ENCODE data around the gene ACBD5. TPM values are rescaled to one million over a fixed set of nuclear protein-coding genes. Genes with fewer than 3 reads are reported as not detected.
"Not testable (repeated sequence)": the region's sequence is repeated elsewhere in the genome, so short reads cannot be mapped to it uniquely, and the experiment has no call there.

Gene ACBD5
- total RNA-seq, 1 experiment from 2014 or later, result 18.4 TPM

DNA sequence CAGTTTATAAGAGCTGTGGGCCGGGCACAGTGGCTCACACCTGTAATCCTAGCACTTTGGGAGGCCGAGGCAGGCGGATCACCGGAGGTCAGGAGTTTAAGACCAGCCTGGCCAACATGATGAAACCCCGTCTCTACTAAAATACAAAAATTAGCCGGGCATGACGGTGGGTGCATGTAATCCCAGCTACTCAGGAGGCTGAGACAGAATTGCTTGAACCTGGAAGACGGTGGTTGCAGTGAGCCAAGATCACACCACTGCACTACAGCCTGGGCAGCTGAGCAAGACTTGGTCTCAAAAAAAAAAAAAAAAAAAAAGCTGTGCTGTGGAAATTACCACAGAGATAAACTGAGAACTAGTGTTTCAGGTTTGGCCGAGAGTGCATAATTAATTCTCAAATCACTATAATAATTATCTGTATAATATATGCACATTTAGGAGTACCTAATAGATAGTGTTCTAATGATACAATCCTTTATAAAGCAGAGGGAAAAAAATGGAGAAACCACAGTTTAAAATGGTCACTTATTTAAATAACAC is 3.9 kb downstream of the ACBD5 start:
- H3K27me3 ChIP-seq (ENCODE audit: control insufficient read depth, insufficient read depth, low read length); H3K4me1 ChIP-seq (ENCODE audit: control insufficient read depth, insufficient read depth, low read length); ATAC-seq; H3K27ac ChIP-seq (ENCODE audit: low read length); H3K9me3 ChIP-seq (ENCODE audit: control insufficient read depth, insufficient read depth, low read depth, low read length); H3K4me3 ChIP-seq (ENCODE audit: low read depth in 2 of 2, low read length in 2 of 2); H3K36me3 ChIP-seq (ENCODE audit: control insufficient read depth, insufficient read depth, low read length); POLR2A ChIA-PET; intact Hi-C loops (cut with micrococcal nuclease; ENCODE audit: unreplicated experiment); DNase-seq (ENCODE audit: low read depth, low spot score); BruUV-seq (replicated peaks); in situ Hi-C loops (cut with HindIII; ENCODE audit: low pct_unique_long_range_greater_than_20kb, low sequenced_read_pairs): not testable (repeated sequence)
- CTCF ChIA-PET, result interaction anchor here (0.6 kb wide), 1 partner anchor 16 kb away, joined by 3 read pairs; no protein-coding TSS in a partner anchor

DNA sequence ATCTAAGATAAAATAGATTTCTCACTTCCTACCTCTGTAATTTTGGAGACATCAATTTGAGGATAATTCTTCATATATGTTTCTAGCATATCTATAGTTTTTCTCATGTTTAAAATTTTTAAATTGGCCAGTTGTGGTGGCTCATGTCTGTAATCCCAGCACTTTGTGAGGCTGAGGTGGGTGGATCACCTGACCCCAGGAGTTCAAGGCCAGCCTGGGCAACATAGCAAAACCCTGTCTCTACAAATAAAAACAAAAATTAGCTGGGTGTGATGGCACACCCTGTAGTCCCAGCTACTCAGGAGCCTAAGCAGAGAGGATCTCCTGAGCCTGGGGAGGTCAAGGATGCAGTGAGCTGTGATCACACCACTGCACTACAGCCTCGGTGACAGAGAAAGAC is 4.9 kb downstream of the ACBD5 start:
- ATAC-seq, result no peak
- H3K4me1 ChIP-seq (ENCODE audit: control insufficient read depth, insufficient read depth, low read length), result no peaks in the 10 kb centered on the region; the same call in 1 of the 2 replicates
- no peak overlapping the region for H3K27ac ChIP-seq (ENCODE audit: low read length)
- H3K4me3 ChIP-seq (ENCODE audit: low read depth in 2 of 2, low read length in 2 of 2), result no peak overlapping the region
- BruUV-seq (replicated peaks), result no TSS peak
- ChIA-PET POLR2A (no interaction called here), CTCF (interaction anchor here (0.6 kb wide), 1 partner anchor 17 kb away, joined by 3 read pairs; no protein-coding TSS in a partner anchor)
- H3K9me3 ChIP-seq (ENCODE audit: control insufficient read depth, insufficient read depth, low read depth, low read length), result no peaks in the 10 kb centered on the region
- intact Hi-C loops (cut with micrococcal nuclease; ENCODE audit: unreplicated experiment), result no loop called here
- in situ Hi-C loops (cut with HindIII; ENCODE audit: low pct_unique_long_range_greater_than_20kb, low sequenced_read_pairs), result no loop called here
- no peak for DNase-seq (ENCODE audit: low read depth, low spot score)
- H3K36me3 ChIP-seq (ENCODE audit: control insufficient read depth, insufficient read depth, low read length), result peaks cover 2% of the 10 kb centered on the region; the same call in 1 of the 2 replicates
- TF ChIP-seq, protein P1, sequence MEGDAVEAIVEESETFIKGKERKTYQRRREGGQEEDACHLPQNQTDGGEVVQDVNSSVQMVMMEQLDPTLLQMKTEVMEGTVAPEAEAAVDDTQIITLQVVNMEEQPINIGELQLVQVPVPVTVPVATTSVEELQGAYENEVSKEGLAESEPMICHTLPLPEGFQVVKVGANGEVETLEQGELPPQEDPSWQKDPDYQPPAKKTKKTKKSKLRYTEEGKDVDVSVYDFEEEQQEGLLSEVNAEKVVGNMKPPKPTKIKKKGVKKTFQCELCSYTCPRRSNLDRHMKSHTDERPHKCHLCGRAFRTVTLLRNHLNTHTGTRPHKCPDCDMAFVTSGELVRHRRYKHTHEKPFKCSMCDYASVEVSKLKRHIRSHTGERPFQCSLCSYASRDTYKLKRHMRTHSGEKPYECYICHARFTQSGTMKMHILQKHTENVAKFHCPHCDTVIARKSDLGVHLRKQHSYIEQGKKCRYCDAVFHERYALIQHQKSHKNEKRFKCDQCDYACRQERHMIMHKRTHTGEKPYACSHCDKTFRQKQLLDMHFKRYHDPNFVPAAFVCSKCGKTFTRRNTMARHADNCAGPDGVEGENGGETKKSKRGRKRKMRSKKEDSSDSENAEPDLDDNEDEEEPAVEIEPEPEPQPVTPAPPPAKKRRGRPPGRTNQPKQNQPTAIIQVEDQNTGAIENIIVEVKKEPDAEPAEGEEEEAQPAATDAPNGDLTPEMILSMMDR (IDR thresholded peaks at IDR 0.05), result no peak
- no peak for TF ChIP-seq POLR2AphosphoS5 (IDR thresholded peaks at IDR 0.05; ENCODE audit: low read depth, low read length)
- TF ChIP-seq, protein P2, sequence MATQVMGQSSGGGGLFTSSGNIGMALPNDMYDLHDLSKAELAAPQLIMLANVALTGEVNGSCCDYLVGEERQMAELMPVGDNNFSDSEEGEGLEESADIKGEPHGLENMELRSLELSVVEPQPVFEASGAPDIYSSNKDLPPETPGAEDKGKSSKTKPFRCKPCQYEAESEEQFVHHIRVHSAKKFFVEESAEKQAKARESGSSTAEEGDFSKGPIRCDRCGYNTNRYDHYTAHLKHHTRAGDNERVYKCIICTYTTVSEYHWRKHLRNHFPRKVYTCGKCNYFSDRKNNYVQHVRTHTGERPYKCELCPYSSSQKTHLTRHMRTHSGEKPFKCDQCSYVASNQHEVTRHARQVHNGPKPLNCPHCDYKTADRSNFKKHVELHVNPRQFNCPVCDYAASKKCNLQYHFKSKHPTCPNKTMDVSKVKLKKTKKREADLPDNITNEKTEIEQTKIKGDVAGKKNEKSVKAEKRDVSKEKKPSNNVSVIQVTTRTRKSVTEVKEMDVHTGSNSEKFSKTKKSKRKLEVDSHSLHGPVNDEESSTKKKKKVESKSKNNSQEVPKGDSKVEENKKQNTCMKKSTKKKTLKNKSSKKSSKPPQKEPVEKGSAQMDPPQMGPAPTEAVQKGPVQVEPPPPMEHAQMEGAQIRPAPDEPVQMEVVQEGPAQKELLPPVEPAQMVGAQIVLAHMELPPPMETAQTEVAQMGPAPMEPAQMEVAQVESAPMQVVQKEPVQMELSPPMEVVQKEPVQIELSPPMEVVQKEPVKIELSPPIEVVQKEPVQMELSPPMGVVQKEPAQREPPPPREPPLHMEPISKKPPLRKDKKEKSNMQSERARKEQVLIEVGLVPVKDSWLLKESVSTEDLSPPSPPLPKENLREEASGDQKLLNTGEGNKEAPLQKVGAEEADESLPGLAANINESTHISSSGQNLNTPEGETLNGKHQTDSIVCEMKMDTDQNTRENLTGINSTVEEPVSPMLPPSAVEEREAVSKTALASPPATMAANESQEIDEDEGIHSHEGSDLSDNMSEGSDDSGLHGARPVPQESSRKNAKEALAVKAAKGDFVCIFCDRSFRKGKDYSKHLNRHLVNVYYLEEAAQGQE (IDR thresholded peaks at IDR 0.05; ENCODE audit: insufficient read depth in 1 of 2, low read depth in 2 of 2, low read length in 1 of 2), result no peak
- TF ChIP-seq SIN3A (IDR thresholded peaks at IDR 0.05; ENCODE audit: borderline replicate concordance, insufficient read depth, low read depth, low read length), result no peak
- TF ChIP-seq TCF7L2 (IDR thresholded peaks at IDR 0.05; ENCODE audit: low read depth, low read length), result no peak
- no peaks in the 10 kb centered on the region for H3K27me3 ChIP-seq (ENCODE audit: control insufficient read depth, insufficient read depth, low read length)

DNA sequence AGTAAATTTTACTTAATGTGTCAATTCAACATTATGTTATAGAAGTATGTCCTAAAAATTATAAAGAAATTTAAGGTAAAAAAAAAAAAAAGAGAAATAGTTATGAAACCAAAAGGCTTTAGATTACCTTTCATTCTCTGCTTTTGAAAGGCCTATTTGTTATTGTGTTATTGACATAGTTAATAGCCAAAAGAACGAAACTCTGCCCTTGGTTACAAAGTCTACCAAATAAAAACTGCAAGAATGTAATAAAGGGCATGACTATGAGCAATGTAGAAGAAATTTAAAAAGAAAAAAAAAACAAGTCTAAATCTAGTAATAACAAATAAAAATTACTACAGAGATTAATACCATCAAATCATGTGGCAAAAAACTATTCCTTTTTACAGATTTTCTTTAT is 10.6 kb downstream of the ACBD5 start:
- POLR2A ChIA-PET, result no interaction called here
- H3K4me3 ChIP-seq (ENCODE audit: low read depth in 2 of 2, low read length in 2 of 2), result no peak overlapping the region
- intact Hi-C loops (cut with micrococcal nuclease; ENCODE audit: unreplicated experiment) (no loop called here), in situ Hi-C loops (cut with HindIII; ENCODE audit: low pct_unique_long_range_greater_than_20kb, low sequenced_read_pairs) (no loop called here)
- no peak for ATAC-seq
- TF ChIP-seq SIN3A (IDR thresholded peaks at IDR 0.05; ENCODE audit: borderline replicate concordance, insufficient read depth, low read depth, low read length) (no peak), POLR2AphosphoS5 (IDR thresholded peaks at IDR 0.05; ENCODE audit: low read depth, low read length) (no peak), TCF7L2 (IDR thresholded peaks at IDR 0.05; ENCODE audit: low read depth, low read length) (no peak)
- TF ChIP-seq, protein P1 (IDR thresholded peaks at IDR 0.05), result no peak
- TF ChIP-seq, protein P2 (IDR thresholded peaks at IDR 0.05; ENCODE audit: insufficient read depth in 1 of 2, low read depth in 2 of 2, low read length in 1 of 2), result no peak
- no peak overlapping the region for H3K27ac ChIP-seq (ENCODE audit: low read length)
- no peaks in the 10 kb centered on the region for H3K4me1 ChIP-seq (ENCODE audit: control insufficient read depth, insufficient read depth, low read length)
- H3K36me3 ChIP-seq (ENCODE audit: control insufficient read depth, insufficient read depth, low read length), result peaks cover 5% of the 10 kb centered on the region; the same call in 1 of the 2 replicates
- H3K27me3 ChIP-seq (ENCODE audit: control insufficient read depth, insufficient read depth, low read length), result no peaks in the 10 kb centered on the region
- BruUV-seq (replicated peaks), result no TSS peak
- no peak for DNase-seq (ENCODE audit: low read depth, low spot score)
- CTCF ChIA-PET, result no interaction called here
- H3K9me3 ChIP-seq (ENCODE audit: control insufficient read depth, insufficient read depth, low read depth, low read length), result no peaks in the 10 kb centered on the region
